Suppressor macrophage treated with lipopolysaccharide for 4 hours (primary cell): ENCODE data around the gene SLC25A45.

Source experiments
- DNase-seq: peaks from one replicate; pipeline ENCODE4 v3.0.0-alpha.2; 2020

The SLC25A45 gene, protein sequence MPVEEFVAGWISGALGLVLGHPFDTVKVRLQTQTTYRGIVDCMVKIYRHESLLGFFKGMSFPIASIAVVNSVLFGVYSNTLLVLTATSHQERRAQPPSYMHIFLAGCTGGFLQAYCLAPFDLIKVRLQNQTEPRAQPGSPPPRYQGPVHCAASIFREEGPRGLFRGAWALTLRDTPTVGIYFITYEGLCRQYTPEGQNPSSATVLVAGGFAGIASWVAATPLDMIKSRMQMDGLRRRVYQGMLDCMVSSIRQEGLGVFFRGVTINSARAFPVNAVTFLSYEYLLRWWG

DNA sequence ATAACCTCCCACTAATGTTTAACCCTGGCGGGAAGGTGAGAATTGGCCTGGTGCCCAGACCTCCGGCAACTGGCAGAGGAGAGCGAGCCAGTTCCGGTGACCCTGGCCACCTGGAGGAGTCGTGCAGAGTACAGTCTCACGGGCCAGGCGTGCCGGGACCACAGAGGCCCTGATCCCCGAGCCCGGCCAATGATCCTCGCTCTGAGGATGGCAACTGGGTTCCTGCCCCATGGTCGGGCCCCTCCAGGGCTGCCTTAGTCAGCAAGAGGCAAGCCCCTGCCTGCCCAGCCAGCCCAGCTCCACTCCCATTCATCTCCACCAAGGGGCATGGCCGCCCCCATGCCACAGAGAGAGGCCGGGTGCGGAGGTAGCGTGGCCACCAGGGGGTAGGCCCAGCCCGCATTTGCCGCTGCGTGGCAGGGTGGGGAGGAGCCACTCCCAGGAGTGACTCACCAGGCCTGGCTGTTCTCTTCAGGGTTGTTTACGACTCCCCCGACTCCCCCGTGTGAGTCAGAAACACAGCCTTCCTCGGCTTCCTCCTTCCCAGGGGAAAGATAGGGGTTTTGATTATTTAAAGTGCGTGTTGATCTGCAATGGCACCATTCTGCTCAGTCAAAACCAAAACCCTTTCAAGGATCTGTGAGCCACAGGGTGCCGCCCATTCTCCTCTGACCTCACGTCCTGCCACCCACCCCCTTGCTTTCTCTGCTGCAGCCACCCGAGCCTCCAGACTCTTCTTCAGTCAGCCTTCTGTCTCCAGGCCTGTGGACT lies at the start of gene SLC25A45:
Gene SLC25A45, minus strand, starts transcription at position 614 of the 771 bp plus-strand sequence. CDS start 695 bp downstream, outside the sequence.
- DNase-seq, result peak; percentile 99

DNA sequence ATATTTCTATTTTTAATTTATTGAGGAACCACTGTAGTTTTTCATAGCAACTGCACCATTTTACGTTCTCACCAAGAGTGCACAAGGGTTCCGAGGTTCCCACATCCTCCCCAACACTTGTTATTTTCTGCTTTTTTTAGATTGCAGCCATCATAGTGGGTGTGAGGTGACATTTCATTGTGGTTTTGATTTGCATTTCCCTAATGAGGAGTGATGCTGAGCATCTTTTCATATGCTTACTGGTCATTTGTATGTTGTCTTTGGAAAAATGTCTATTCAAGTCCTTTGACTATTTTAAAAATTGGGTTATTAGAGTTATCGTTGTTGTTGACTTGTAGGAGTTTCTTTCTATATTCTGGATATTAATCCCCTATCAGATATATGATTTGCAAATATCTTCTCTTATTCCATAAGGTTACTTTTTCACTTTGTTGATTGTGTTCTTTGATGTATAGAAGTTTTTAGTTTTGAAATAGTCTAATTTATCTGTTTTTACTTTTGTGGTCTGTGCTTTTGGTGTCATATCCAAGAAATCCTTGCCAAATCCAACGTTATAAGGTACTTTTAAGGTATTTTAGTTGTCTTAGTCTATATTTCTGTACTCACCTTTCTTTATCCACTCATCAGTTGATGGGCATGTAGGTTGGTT lies 49.1 kb upstream of the SLC25A45 start:
- DNase-seq, result peak; percentile 69

DNA sequence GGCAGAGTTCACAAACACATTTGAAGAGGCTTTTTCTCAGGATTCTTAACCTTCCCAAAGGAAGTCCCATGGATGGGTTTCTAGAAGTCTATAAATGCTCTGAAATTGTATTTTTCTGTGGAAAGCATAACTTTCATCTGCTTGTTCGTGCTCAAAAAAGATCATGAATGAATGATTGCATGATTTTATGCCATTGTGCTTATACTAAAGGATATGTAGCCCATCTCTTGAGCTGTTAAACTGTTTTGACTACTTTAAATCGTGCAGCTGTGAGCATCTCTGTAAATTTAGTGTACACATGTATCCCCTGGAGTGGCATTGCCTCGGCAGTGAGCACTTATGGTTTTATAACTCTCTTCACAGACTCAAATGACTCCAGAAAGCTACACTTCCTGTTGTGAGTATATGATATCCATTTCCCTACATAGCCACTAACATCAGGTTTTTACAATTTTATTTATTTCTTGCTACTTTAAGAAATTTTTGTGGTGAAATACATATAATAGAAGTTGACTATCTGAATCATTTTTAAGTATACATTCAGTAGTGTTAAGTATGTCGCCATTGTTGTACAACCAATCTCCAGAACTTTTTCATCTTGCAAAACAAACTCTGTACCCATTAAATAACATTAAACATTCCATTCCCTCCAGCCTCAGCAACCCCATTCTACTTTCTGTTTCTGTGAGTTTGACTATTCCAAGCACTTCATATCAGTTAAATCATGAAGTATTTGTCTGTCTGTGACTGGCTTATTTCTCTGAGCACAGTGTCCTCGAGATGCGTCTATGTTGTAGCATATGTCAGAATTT lies 48.2 kb upstream of the SLC25A45 start:
- peak; percentile 66 for DNase-seq

GRCh38 chr11:65429724-65430405 lies 47.4 kb upstream of the SLC25A45 start:
- DNase-seq, result peak; percentile 72

- DNase-seq, result peak; percentile 72
These were observed 46.7 kb upstream of the SLC25A45 start for GRCh38 chr11:65429068-65429681.

DNA sequence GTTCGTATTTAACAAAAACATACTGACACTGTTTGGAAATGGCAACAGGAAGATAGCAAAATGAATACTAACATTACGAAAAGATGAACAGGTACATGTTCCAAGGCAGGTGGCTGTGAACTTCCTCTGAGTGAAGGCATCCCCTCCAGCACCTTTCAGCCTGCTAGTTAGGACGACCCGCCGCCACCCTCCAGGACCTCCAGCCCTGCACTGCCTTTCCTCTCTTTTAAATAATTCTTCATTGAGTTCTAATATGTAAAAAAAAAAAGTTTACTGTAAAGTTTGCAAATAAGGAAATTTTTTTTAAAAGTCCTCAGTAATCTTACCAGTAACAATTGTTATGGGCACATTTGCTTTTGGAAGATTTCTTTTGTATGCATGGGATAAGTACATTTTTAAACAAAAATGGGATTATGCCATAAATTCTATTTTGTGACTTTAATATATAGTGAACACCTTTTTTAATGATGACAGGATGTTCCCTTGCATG lies 46.2 kb upstream of the SLC25A45 start:
- peak; percentile 64 for DNase-seq

- DNase-seq, result peak; percentile 74
These were observed 45.5 kb upstream of the SLC25A45 start for GRCh38 chr11:65427691-65428577.

DNA sequence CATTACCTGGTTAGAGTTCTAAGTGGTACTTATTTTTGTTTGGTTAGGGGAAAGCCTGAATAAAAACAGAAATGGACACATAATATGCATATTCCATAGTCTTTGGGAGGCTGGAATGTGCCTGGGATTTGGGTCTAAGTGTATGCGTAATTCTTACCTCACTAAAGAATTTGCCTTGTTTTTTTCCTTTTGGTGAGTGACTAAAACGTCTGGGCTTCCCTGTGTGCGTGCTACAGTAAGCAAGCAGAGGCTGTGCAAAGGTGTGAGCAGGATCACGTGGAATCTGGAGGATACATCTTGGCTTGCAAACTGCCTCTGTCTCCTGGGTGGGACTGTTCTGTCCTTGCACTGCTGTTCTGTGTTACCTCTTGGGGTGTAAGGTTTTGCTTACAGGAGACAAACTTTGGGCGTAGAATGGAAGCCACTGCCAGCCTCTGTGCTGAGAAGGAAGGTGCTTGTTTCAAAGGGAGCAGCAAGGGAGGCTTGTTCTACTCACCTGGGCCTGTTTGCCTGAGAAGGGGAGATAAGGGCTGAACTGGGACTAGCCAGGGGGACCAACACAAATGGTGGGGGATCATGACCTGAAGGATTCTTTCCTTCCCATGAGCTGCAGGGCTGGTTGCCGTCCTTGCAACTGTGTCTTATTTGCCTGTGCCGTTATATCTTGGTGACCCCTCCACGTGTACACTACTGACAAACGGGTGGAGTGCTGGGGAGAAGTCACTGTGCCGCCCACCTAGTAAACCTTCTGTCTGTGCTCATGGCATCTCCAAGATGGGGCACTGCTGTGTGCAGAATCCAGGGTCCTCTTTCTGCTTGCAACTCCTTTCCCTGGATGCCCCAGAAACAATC lies 44.6 kb upstream of the SLC25A45 start:
- peak; percentile 77 for DNase-seq

GRCh38 chr11:65425971-65426838 lies 43.8 kb upstream of the SLC25A45 start:
- peak; percentile 93 for DNase-seq

DNA sequence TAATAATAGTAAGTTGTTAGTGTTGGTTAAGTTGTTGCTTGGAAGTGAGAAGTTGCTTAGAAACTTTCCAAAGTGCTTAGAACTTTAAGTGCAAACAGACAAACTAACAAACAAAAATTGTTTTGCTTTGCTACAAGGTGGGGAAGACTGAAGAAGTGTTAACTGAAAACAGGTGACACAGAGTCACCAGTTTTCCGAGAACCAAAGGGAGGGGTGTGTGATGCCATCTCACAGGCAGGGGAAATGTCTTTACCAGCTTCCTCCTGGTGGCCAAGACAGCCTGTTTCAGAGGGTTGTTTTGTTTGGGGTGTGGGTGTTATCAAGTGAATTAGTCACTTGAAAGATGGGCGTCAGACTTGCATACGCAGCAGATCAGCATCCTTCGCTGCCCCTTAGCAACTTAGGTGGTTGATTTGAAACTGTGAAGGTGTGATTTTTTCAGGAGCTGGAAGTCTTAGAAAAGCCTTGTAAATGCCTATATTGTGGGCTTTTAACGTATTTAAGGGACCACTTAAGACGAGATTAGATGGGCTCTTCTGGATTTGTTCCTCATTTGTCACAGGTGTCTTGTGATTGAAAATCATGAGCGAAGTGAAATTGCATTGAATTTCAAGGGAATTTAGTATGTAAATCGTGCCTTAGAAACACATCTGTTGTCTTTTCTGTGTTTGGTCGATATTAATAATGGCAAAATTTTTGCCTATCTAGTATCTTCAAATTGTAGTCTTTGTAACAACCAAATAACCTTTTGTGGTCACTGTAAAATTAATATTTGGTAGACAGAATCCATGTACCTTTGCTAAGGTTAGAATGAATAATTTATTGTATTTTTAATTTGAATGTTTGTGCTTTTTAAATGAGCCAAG lies 42.9 kb upstream of the SLC25A45 start:
- peak; percentile 88 for DNase-seq

DNA sequence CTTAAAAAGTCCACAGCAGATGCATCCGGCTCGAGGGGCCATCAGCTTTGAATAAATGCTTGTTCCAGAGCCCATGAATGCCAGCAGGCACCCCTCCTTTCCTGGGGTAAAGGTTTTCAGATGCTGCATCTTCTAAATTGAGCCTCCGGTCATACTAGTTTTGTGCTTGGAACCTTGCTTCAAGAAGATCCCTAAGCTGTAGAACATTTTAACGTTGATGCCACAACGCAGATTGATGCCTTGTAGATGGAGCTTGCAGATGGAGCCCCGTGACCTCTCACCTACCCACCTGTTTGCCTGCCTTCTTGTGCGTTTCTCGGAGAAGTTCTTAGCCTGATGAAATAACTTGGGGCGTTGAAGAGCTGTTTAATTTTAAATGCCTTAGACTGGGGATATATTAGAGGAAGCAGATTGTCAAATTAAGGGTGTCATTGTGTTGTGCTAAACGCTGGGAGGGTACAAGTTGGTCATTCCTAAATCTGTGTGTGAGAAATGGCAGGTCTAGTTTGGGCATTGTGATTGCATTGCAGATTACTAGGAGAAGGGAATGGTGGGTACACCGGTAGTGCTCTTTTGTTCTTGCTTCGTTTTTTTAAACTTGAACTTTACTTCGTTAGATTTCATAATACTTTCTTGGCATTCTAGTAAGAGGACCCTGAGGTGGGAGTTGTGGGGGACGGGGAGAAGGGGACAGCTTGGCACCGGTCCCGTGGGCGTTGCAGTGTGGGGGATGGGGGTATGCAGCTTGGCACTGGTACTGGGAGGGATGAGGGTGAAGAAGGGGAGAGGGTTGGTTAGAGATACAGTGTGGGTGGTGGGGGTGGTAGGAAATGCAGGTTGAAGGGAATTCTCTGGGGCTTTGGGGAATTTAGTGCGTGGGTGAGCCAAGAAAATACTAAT lies 42.0 kb upstream of the SLC25A45 start:
- DNase-seq, result peak; percentile 80

DNA sequence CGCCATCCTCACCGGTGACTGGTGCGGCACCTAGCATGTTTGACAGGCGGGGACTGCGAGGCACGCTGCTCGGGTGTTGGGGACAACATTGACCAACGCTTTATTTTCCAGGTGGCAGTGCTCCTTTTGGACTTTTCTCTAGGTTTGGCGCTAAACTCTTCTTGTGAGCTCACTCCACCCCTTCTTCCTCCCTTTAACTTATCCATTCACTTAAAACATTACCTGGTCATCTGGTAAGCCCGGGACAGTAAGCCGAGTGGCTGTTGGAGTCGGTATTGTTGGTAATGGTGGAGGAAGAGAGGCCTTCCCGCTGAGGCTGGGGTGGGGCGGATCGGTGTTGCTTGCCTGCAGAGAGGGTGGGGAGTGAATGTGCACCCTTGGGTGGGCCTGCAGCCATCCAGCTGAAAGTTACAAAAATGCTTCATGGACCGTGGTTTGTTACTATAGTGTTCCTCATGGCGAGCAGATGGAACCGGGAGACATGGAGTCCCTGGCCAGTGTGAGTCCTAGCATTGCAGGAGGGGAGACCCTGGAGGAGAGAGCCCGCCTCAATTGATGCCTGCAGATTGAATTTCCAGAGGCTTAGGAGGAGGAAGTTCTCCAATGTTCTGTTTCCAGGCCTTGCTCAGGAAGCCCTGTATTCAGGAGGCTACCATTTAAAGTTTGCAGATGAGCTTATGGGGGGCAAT lies 41.2 kb upstream of the SLC25A45 start:
- peak; percentile 62 for DNase-seq

- DNase-seq, result peak; percentile 96
These were observed 40.4 kb upstream of the SLC25A45 start, which contains the start of gene NEAT1 for GRCh38 chr11:65422633-65423515. TSS of gene NEAT1 (plus strand) at chr11:65422798.
